ENCODE data around the gene GRAMD1B. TPM values are rescaled to one million over a fixed set of nuclear protein-coding genes. Genes with fewer than 3 reads are reported as not detected.

Gene GRAMD1B
- total RNA-seq, 1 experiment from 2014 or later: 12.7 TPM

DNA sequence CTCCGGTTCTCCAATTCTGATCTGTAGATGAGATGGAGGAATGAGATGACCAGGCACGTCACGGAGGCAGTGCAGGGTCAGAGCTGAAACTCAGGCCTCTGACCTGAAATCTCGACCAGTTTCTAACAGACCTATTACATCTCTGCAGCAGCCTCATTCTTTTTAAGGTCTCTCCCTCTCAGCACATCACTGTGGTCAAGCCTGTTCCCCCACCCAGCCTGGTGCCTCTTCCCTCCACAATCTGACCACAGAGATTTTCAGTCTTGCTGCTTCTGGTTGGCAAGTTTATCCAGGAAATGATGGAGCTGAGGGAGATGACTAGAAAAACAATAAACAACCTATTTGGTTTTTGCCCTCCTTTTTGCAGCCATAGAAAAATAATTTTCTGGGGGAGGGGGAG lies 9.5 kb downstream of the GRAMD1B start:
- H3K9ac ChIP-seq (ENCODE audit: low read length): no peak overlapping the region
- TF ChIP-seq TCF7L2 (IDR thresholded peaks at IDR 0.05; ENCODE audit: borderline replicate concordance, extremely low read depth, insufficient read depth, insufficient read length) (no peak), ZNF274 (IDR thresholded peaks at IDR 0.05; ENCODE audit: low read depth, low read length) (no peak), FOSL1 (IDR thresholded peaks at IDR 0.05; ENCODE audit: low read depth) (no peak), ELF1 (IDR thresholded peaks at IDR 0.05; ENCODE audit: borderline replicate concordance, low read depth) (no peak), CEBPB (IDR thresholded peaks at IDR 0.05; ENCODE audit: low read depth) (no peak), RAD21 (IDR thresholded peaks at IDR 0.05; ENCODE audit: low read depth) (no peak), CBX3 (IDR thresholded peaks at IDR 0.05; ENCODE audit: low read depth) (no peak), JUND (IDR thresholded peaks at IDR 0.05) (no peak), POLR2A (IDR thresholded peaks at IDR 0.05; ENCODE audit: borderline replicate concordance, extremely low read depth, insufficient read depth, insufficient read length) (no peak)
- TF ChIP-seq, protein P1, sequence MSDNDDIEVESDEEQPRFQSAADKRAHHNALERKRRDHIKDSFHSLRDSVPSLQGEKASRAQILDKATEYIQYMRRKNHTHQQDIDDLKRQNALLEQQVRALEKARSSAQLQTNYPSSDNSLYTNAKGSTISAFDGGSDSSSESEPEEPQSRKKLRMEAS (IDR thresholded peaks at IDR 0.05): no peak
- TF ChIP-seq, protein P2, sequence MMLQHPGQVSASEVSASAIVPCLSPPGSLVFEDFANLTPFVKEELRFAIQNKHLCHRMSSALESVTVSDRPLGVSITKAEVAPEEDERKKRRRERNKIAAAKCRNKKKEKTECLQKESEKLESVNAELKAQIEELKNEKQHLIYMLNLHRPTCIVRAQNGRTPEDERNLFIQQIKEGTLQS (IDR thresholded peaks at IDR 0.05): no peak
- no peak overlapping the region for H3K4me3 ChIP-seq (replicated peaks in 1 of 2; ENCODE audit: low read depth in 1 of 2, low read length in 2 of 2)
- H3K9me2 ChIP-seq (ENCODE audit: insufficient read depth): no peaks in the 10 kb centered on the region
- no peaks in the 10 kb centered on the region for H3K27me3 ChIP-seq (ENCODE audit: insufficient read depth, low read length)
- no peak overlapping the region for H2AFZ ChIP-seq (ENCODE audit: low read depth, low read length, poor library complexity, severe bottlenecking)
- no peak overlapping the region for H3K4me2 ChIP-seq (ENCODE audit: low read length)
- ChIA-PET RAD21 (ENCODE audit: low non-redundant PET in 1 of 2, low total read pairs in 2 of 2, uncharacterized antibody in 2 of 2, unreplicated experiment in 2 of 2) (no interaction called here), CTCF (interaction anchor here (0.6 to 1.6 kb wide), 2 partner anchors 32 to 136 kb away, joined by 4 to 6 read pairs; no protein-coding TSS in a partner anchor), POLR2A (interaction anchor here (1.0 to 1.2 kb wide), 2 partner anchors 15 to 377 kb away, joined by 3 read pairs; partner anchors contain the start of gene HSPA8)
- no peaks in the 10 kb centered on the region for H3K9me3 ChIP-seq (ENCODE audit: control insufficient read depth in 1 of 2, insufficient read depth in 1 of 2, low read depth in 1 of 2, low read length in 2 of 2)
- H3K79me2 ChIP-seq (ENCODE audit: insufficient read depth, low read length): no peaks in the 10 kb centered on the region
- DNase-seq (ENCODE audit: low read depth, low spot score) (no peak), ATAC-seq (no peak)
- intact Hi-C loops (cut with micrococcal nuclease): no loop called here
- no peak overlapping the region for H3K27ac ChIP-seq (ENCODE audit: low read depth, low read length)
- no peaks in the 10 kb centered on the region for H4K20me1 ChIP-seq (ENCODE audit: insufficient read depth)
- no peaks in the 10 kb centered on the region for H3K4me1 ChIP-seq (ENCODE audit: control insufficient read depth in 1 of 2, insufficient read depth in 2 of 2, low read length in 2 of 2)
- H3K36me3 ChIP-seq (ENCODE audit: control insufficient read depth in 1 of 2, insufficient read depth in 2 of 2, low read length in 2 of 2): no peaks in the 10 kb centered on the region
- BruUV-seq (replicated peaks): no TSS peak

DNA sequence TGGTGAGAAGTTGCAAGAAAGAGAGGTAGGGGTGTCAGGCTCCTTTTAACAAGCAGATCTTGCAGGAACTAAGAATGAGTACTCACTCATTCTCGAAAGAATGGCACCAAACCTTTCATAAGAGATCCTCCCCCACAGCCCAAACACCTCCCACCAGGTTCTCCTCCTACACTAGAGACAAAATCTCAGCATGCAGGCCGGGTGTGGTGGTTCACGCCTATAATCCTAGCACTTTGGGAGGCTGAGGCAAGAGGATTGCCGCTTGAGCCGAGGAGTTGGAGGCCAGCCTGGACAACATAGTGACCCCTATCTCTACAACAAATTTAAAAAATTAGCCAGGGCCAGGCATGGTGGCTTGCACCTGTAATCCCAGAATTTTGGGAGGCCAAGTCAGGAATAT lies 11.1 kb downstream of the GRAMD1B start:
- H3K79me2 ChIP-seq (ENCODE audit: insufficient read depth, low read length): no peaks in the 10 kb centered on the region
- ATAC-seq (no peak), DNase-seq (ENCODE audit: low read depth, low spot score) (no peak)
- H3K4me2 ChIP-seq (ENCODE audit: low read length): no peak overlapping the region
- TF ChIP-seq SIN3A (IDR thresholded peaks at IDR 0.05; ENCODE audit: low read depth): no peak
- TF ChIP-seq TCF7L2 (IDR thresholded peaks at IDR 0.05; ENCODE audit: borderline replicate concordance, extremely low read depth, insufficient read depth, insufficient read length): no peak
- TF ChIP-seq, protein P2 (IDR thresholded peaks at IDR 0.05): no peak
- no peak for TF ChIP-seq ZFX (IDR thresholded peaks at IDR 0.05)
- no peak for TF ChIP-seq POLR2A (IDR thresholded peaks at IDR 0.05; ENCODE audit: borderline replicate concordance, extremely low read depth, insufficient read depth, insufficient read length)
- TF ChIP-seq FOSL1 (IDR thresholded peaks at IDR 0.05; ENCODE audit: low read depth): no peak
- TF ChIP-seq RAD21 (IDR thresholded peaks at IDR 0.05; ENCODE audit: low read depth): no peak
- no peak for TF ChIP-seq SP1 (IDR thresholded peaks at IDR 0.05; ENCODE audit: low read depth)
- TF ChIP-seq CBX3 (IDR thresholded peaks at IDR 0.05; ENCODE audit: low read depth): no peak
- TF ChIP-seq ZNF274 (IDR thresholded peaks at IDR 0.05; ENCODE audit: low read depth, low read length): no peak
- no peak for TF ChIP-seq YY1 (IDR thresholded peaks at IDR 0.05; ENCODE audit: extremely low read depth, insufficient replicate concordance, low read depth, low read length)
- TF ChIP-seq EZH2phosphoT487 (IDR thresholded peaks at IDR 0.05; ENCODE audit: borderline replicate concordance): no peak
- H3K36me3 ChIP-seq (ENCODE audit: control insufficient read depth in 1 of 2, insufficient read depth in 2 of 2, low read length in 2 of 2): no peaks in the 10 kb centered on the region
- intact Hi-C loops (cut with micrococcal nuclease): no loop called here
- ChIA-PET POLR2A (no interaction called here), CTCF (no interaction called here), RAD21 (ENCODE audit: low non-redundant PET in 1 of 2, low total read pairs in 2 of 2, uncharacterized antibody in 2 of 2, unreplicated experiment in 2 of 2) (no interaction called here)
- H3K4me3 ChIP-seq (replicated peaks in 1 of 2; ENCODE audit: low read depth in 1 of 2, low read length in 2 of 2): no peak overlapping the region
- BruUV-seq (replicated peaks): no TSS peak
- no peaks in the 10 kb centered on the region for H3K27me3 ChIP-seq (ENCODE audit: insufficient read depth, low read length)
- H3K9me3 ChIP-seq (ENCODE audit: control insufficient read depth in 1 of 2, insufficient read depth in 1 of 2, low read depth in 1 of 2, low read length in 2 of 2): no peaks in the 10 kb centered on the region
- H4K20me1 ChIP-seq (ENCODE audit: insufficient read depth): no peaks in the 10 kb centered on the region
- H3K9ac ChIP-seq (ENCODE audit: low read length): no peak overlapping the region
- H3K4me1 ChIP-seq (ENCODE audit: control insufficient read depth in 1 of 2, insufficient read depth in 2 of 2, low read length in 2 of 2): no peaks in the 10 kb centered on the region; a peak in 1 of 4 replicates
- no peak overlapping the region for H2AFZ ChIP-seq (ENCODE audit: low read depth, low read length, poor library complexity, severe bottlenecking)
- H3K9me2 ChIP-seq (ENCODE audit: insufficient read depth): no peaks in the 10 kb centered on the region
- H3K27ac ChIP-seq (ENCODE audit: low read depth, low read length): no peak overlapping the region
